HepG2 (cell line): Measurements from ENCODE around the gene SAYSD1. TPM values are rescaled to one million over a fixed set of nuclear protein-coding genes. Genes with fewer than 3 reads are reported as not detected.

Source experiments
- GTF2F1 ChIP-seq: fragments of 150-350 bp; IDR thresholded peaks from 2 replicates; pipeline ENCODE4 v1.6.1; 2014; ENCODE audit warnings: low read length
- GZF1 ChIP-seq: sonication (generic); formaldehyde crosslinking; IDR thresholded peaks from 2 replicates; pipeline ENCODE4 v1.5.1; 2020; ENCODE audit warnings: mild to moderate bottlenecking, missing genetic modification reagents
- KDM3A ChIP-seq: IDR thresholded peaks from 2 replicates; pipeline ENCODE4 v1.6.1; 2018; ENCODE audit warnings: low read depth, missing compliant biosample characterization
- KLF13 ChIP-seq: sonication (generic); formaldehyde crosslinking; IDR thresholded peaks from 2 replicates; pipeline ENCODE4 v1.4.0; 2020; ENCODE audit warnings: mild to moderate bottlenecking, missing genetic modification reagents
- KLF16 ChIP-seq, 2 experiments: sonication (generic) in 1 of 2; formaldehyde crosslinking in 1 of 2; IDR thresholded peaks; 2 replicates each; pipeline versions ENCODE4 v1.6.1 to v1.8.0; 2016 to 2023; ENCODE audit warnings: missing genetic modification reagents in 2 of 2, missing compliant biosample characterization in 1 of 2
- MYNN ChIP-seq: sonication (generic); formaldehyde crosslinking; IDR thresholded peaks from 2 replicates; pipeline ENCODE4 v1.4.0; 2020; ENCODE audit warnings: mild to moderate bottlenecking, low read depth, missing genetic modification reagents
- REPIN1 ChIP-seq: sonication (generic); formaldehyde crosslinking; IDR thresholded peaks from 2 replicates; pipeline ENCODE4 v1.8.0; 2022; ENCODE audit warnings: missing genetic modification reagents, low read depth, mild to moderate bottlenecking, borderline replicate concordance
- SOX6 ChIP-seq, 2 experiments: fragments of 450-650 bp in 1 of 2; sonication (generic) in 1 of 2; formaldehyde crosslinking in 1 of 2; IDR thresholded peaks; 2 replicates each; pipeline versions ENCODE4 v1.4.0 to v1.6.1; 2017 to 2020; ENCODE audit warnings: antibody characterized with exemption in 1 of 2, mild to moderate bottlenecking in 1 of 2, missing genetic modification reagents in 1 of 2
- TEAD2 ChIP-seq: sonication (generic); formaldehyde crosslinking; IDR thresholded peaks from 2 replicates; pipeline ENCODE4 v1.9.0; 2021; ENCODE audit warnings: missing genetic modification reagents
- TFDP2 ChIP-seq: sonication (generic); formaldehyde crosslinking; IDR thresholded peaks from 2 replicates; pipeline ENCODE4 v1.4.0; 2020; ENCODE audit warnings: missing genetic modification reagents
- ZBTB2 ChIP-seq: sonication (generic); formaldehyde crosslinking; IDR thresholded peaks from 2 replicates; pipeline ENCODE4 v1.8.0; 2022; ENCODE audit warnings: low read depth, missing genetic modification reagents
- ZBTB49 ChIP-seq: sonication (generic); formaldehyde crosslinking; IDR thresholded peaks from 2 replicates; pipeline ENCODE4 v1.4.0; 2020; ENCODE audit warnings: missing genetic modification reagents, borderline replicate concordance
- ZNF280B ChIP-seq: sonication (generic); formaldehyde crosslinking; IDR thresholded peaks from 2 replicates; pipeline ENCODE4 v1.5.0; 2020; ENCODE audit warnings: missing genetic modification reagents, mild to moderate bottlenecking, borderline replicate concordance
- ZNF280D ChIP-seq: sonication (generic); formaldehyde crosslinking; IDR thresholded peaks from 2 replicates; pipeline ENCODE4 v1.5.1; 2020; ENCODE audit warnings: mild to moderate bottlenecking, missing genetic modification reagents
- ZNF331 ChIP-seq: sonication (generic); formaldehyde crosslinking; IDR thresholded peaks from 2 replicates; pipeline ENCODE4 v1.4.0; 2020; ENCODE audit warnings: missing genetic modification reagents
- ZNF550 ChIP-seq: sonication (generic); formaldehyde crosslinking; IDR thresholded peaks from 2 replicates; pipeline ENCODE4 v1.4.0; 2020; ENCODE audit warnings: mild to moderate bottlenecking, missing genetic modification reagents, borderline replicate concordance
- ZNF790 ChIP-seq: sonication (generic); formaldehyde crosslinking; IDR thresholded peaks from 2 replicates; pipeline ENCODE4 v1.8.0; 2022; ENCODE audit warnings: missing genetic modification reagents, mild to moderate bottlenecking, borderline replicate concordance
- polyA plus RNA-seq, 8 experiments: library from polyadenylated mRNA; depleted of rRNA in 3 of 8; stranded (reverse) in 7 of 8; unstranded in 1 of 8; fragments of >200 nt; fragmentation: Illumina TruSeq in 4 of 8; extraction: Trizol in 4 of 8; gene quantifications; 2 replicates each; pipeline versions ENCODE4 v1.2.1 to v1.2.3, GENCODE V29; 2011 to 2016; ENCODE audit warnings: low read depth in 4 of 8, missing spikeins in 1 of 8, mixed read lengths in 1 of 8; ENCODE audit not compliant: insufficient read depth in 1 of 8
- total RNA-seq, 5 experiments: library from RNA; depleted of rRNA; stranded (reverse); fragments of >200 nt; fragmentation: Illumina TruSeq; extraction: Trizol; gene quantifications; 2 replicates each; pipeline ENCODE4 v1.2.3, GENCODE V29; 2016; ENCODE audit warnings: low read depth in 1 of 5

The SAYSD1 gene
- total and polyA plus RNA-seq, 2 of the 13 experiments (the other 11 are each of a cell fraction or from before 2014, with no cell fraction given), result 10.1 to 16.0 TPM

GRCh38 chr6:39114704-39115599 lies at the start of gene SAYSD1 (continued):
- TF ChIP-seq ZBTB49 (CRISPR knock-in tag) (no peak), ZNF280D (peak; percentile 79; the same call in 1 of the 2 replicates), REPIN1 (CRISPR knock-in tag) (peak; percentile 97), KDM3A (CRISPR knock-in tag) (peak; percentile 35; the same call in 1 of the 2 replicates), ZNF280B (CRISPR knock-in tag) (peak; percentile 94; the same call in 1 of the 2 replicates), GZF1 (CRISPR knock-in tag) (peak; percentile 86), TEAD2 (CRISPR knock-in tag) (peak; percentile 97; the same call in 1 of the 2 replicates), KLF13 (CRISPR knock-in tag) (peak; percentile 94), GTF2F1 (0 out of 2 replicates have a peak, but pooled peaks have one; percentile 28), ZNF790 (peak; percentile 95; the same call in 1 of the 2 replicates), ZNF331 (CRISPR knock-in tag) (peak; percentile 70), SOX6 (IDR thresholded peaks at IDR 0.05) (no peak), SOX6 (CRISPR knock-in tag; IDR thresholded peaks at IDR 0.05) (peak; percentile 75), KLF16 (CRISPR knock-in tag; IDR thresholded peaks at IDR 0.05) (peak; percentile 86 to 91), ZNF550 (CRISPR knock-in tag) (peak; percentile 97), MYNN (CRISPR knock-in tag) (0 out of 2 replicates have a peak, but pooled peaks have one; percentile 27), TFDP2 (CRISPR knock-in tag) (peak; percentile 94), ZBTB2 (CRISPR knock-in tag) (peak; percentile 48; the same call in 1 of the 2 replicates)
